Activated CD4-positive, alpha-beta T cell treated with anti-CD3 and anti-CD28 coated beads, Interleukin-2, Interleukin-4, amounts not matched to agents 100 ng/mL and 50 ng/mL, durations not matched to agents 16 hours and 8 hours (primary cell): ENCODE data around the gene SRD5A3.
"Not testable (repeated sequence)": the region's sequence is repeated elsewhere in the genome, so short reads cannot be mapped to it uniquely, and the experiment has no call there.

ENCODE experiments used
- DNase-seq: peaks from one replicate; pipeline ENCODE4 v3.0.0-alpha.2; 2020; ENCODE audit warnings: low spot score

SRD5A3 gene

GRCh38 chr4:55346851-55347255 is 811 bp downstream of the SRD5A3 start:
- DNase-seq = no peak

GRCh38 chr4:55347610-55348228 is 1.7 kb downstream of the SRD5A3 start:
- DNase-seq = peak; percentile 25

GRCh38 chr4:55348466-55348865 is 2.4 kb downstream of the SRD5A3 start:
- DNase-seq = no peak

- not testable (repeated sequence) for DNase-seq
Observed at GRCh38 chr4:55350870-55351269, 4.8 kb downstream of the SRD5A3 start.

- DNase-seq = no peak
Observed at GRCh38 chr4:55351824-55352223, 5.8 kb downstream of the SRD5A3 start.

GRCh38 chr4:55352726-55353125 is 6.7 kb downstream of the SRD5A3 start:
- DNase-seq = no peak

GRCh38 chr4:55353228-55353747 is 7.2 kb downstream of the SRD5A3 start:
- not testable (repeated sequence) for DNase-seq

- no peak for DNase-seq
Observed at GRCh38 chr4:55354648-55355047, 8.6 kb downstream of the SRD5A3 start.

- DNase-seq = no peak
Observed at GRCh38 chr4:55355555-55355954, 9.5 kb downstream of the SRD5A3 start.

- no peak for DNase-seq
Observed at GRCh38 chr4:55356991-55357461, 11.0 kb downstream of the SRD5A3 start.

GRCh38 chr4:55358246-55358645 is 12.2 kb downstream of the SRD5A3 start:
- DNase-seq = no peak

GRCh38 chr4:55358668-55359067 is 12.6 kb downstream of the SRD5A3 start:
- DNase-seq = peak; percentile 50

GRCh38 chr4:55359397-55359916 is 13.4 kb downstream of the SRD5A3 start:
- no peak for DNase-seq

GRCh38 chr4:55362938-55363337 is 16.9 kb downstream of the SRD5A3 start:
- DNase-seq = not testable (repeated sequence)

GRCh38 chr4:55363691-55364351 is 17.8 kb downstream of the SRD5A3 start:
- no peak for DNase-seq

- no peak for DNase-seq
Observed at GRCh38 chr4:55364691-55365344, 18.8 kb downstream of the SRD5A3 start.

GRCh38 chr4:55365345-55365728 is 19.3 kb downstream of the SRD5A3 start:
- DNase-seq = no peak

GRCh38 chr4:55366621-55367020 is 20.6 kb downstream of the SRD5A3 start:
- DNase-seq = no peak

GRCh38 chr4:55367084-55367722 is 21.2 kb downstream of the SRD5A3 start:
- DNase-seq = no peak

- no peak for DNase-seq
Observed at GRCh38 chr4:55369968-55370367, 23.9 kb downstream of the SRD5A3 start.

GRCh38 chr4:55372259-55372658 is 26.2 kb downstream of the SRD5A3 start:
- no peak for DNase-seq

GRCh38 chr4:55373461-55373860 is 27.4 kb downstream of the SRD5A3 start:
- DNase-seq = no peak
